MM.1S (cell line): ENCODE measurements around the gene TUBA1A.

Source experiments
- DNase-seq: peaks from one replicate; pipeline ENCODE4 v3.0.0-alpha.2; 2015
- H2AFZ ChIP-seq: fragments of 300-600 bp; sonication (generic); 2 replicates; pipeline ENCODE4 v1.6.0; 2016; ENCODE audit warnings: antibody characterized with exemption, low read length
- H3F3A ChIP-seq: fragments of 300-600 bp; sonication (generic); 2 replicates; pipeline ENCODE4 v1.6.1; 2016; ENCODE audit warnings: mild to moderate bottlenecking, antibody characterized with exemption, low read length, moderate library complexity, mixed read lengths; ENCODE audit not compliant: insufficient read depth
- H3K27ac ChIP-seq: fragments of 300-600 bp; sonication (generic); 2 replicates; pipeline ENCODE4 v1.5.1; 2016; ENCODE audit warnings: mild to moderate bottlenecking, low read length
- H3K27me3 ChIP-seq: fragments of 300-600 bp; sonication (generic); replicated peaks from 2 replicates; pipeline ENCODE4 v1.6.0; 2016; ENCODE audit warnings: low read length; ENCODE audit not compliant: insufficient read depth
- H3K36me3 ChIP-seq: fragments of 300-600 bp; sonication (generic); replicated peaks from 2 replicates; pipeline ENCODE4 v1.6.1; 2016; ENCODE audit warnings: mild to moderate bottlenecking, low read length, mixed read lengths; ENCODE audit not compliant: insufficient read depth
- H3K4me1 ChIP-seq: fragments of 300-600 bp; sonication (generic); 2 replicates; pipeline ENCODE4 v1.6.1; 2016; ENCODE audit warnings: low read length, mixed read lengths
- H3K4me2 ChIP-seq: fragments of 300-600 bp; sonication (generic); 2 replicates; pipeline ENCODE4 v1.6.0; 2016; ENCODE audit warnings: low read depth, low read length
- H3K4me3 ChIP-seq: fragments of 300-600 bp; sonication (generic); 2 replicates; pipeline ENCODE4 v1.5.1; 2016; ENCODE audit warnings: low read length, mixed read lengths
- H3K79me2 ChIP-seq: fragments of 300-600 bp; sonication (generic); 2 replicates; pipeline ENCODE4 v1.6.1; 2016; ENCODE audit warnings: mixed run types, low read length, mixed read lengths
- H3K9ac ChIP-seq: fragments of 300-600 bp; sonication (generic); 2 replicates; pipeline ENCODE4 v1.6.1; 2016; ENCODE audit warnings: low read length, mixed read lengths
- H3K9me2 ChIP-seq: fragments of 300-600 bp; sonication (generic); replicated peaks from 2 replicates; pipeline ENCODE4 v1.6.1; 2016; ENCODE audit warnings: mild to moderate bottlenecking, low read length, mixed read lengths; ENCODE audit not compliant: insufficient read depth
- H3K9me3 ChIP-seq: fragments of 300-600 bp; sonication (generic); replicated peaks from 2 replicates; pipeline ENCODE4 v1.6.1; 2016; ENCODE audit warnings: mild to moderate bottlenecking, low read length, mixed read lengths; ENCODE audit not compliant: insufficient read depth
- H4K20me1 ChIP-seq: fragments of 300-600 bp; sonication (generic); 2 replicates; pipeline ENCODE4 v1.6.1; 2016; ENCODE audit warnings: mild to moderate bottlenecking, low read length, moderate library complexity, mixed read lengths; ENCODE audit not compliant: insufficient read depth
- CTCF ChIP-seq: fragments of 300-600 bp; sonication (generic); IDR thresholded peaks from 2 replicates; pipeline ENCODE4 v1.5.1; 2016; ENCODE audit warnings: antibody characterized with exemption, low read length, mixed read lengths
- EZH2 ChIP-seq: fragments of 300-600 bp; sonication (generic); optimal IDR thresholded peaks from 2 replicates; pipeline ENCODE3; 2017; ENCODE audit warnings: low read depth, mild to moderate bottlenecking, antibody characterized with exemption, low read length, mixed read lengths
- EZH2phosphoT487 ChIP-seq: fragments of 300-600 bp; sonication (generic); IDR thresholded peaks from 2 replicates; pipeline ENCODE4 v1.6.1; 2018; ENCODE audit warnings: antibody characterized with exemption, low read length

The TUBA1A gene

GRCh38 chr12:49201595-49202295 lies 12.9 kb upstream of the TUBA1A start:
- Histone ChIP-seq H3K79me2 (no peaks in the 10 kb centered on the region), H3K9ac (no peak overlapping the region), H3K27ac (no peak overlapping the region), H3K27me3 (no peaks in the 10 kb centered on the region), H2AFZ (no peak overlapping the region), H3K36me3 (no peaks in the 10 kb centered on the region), H3K4me2 (no peak overlapping the region), H3K9me3 (no peaks in the 10 kb centered on the region), H3K9me2 (no peaks in the 10 kb centered on the region), H3F3A (no peaks in the 10 kb centered on the region), H4K20me1 (no peaks in the 10 kb centered on the region), H3K4me1 (no peaks in the 10 kb centered on the region), H3K4me3 (no peak overlapping the region)
- TF ChIP-seq CTCF (no peak), EZH2phosphoT487 (no peak), EZH2 (no peak)
- no peak for DNase-seq

GRCh38 chr12:49200919-49201594 lies 12.2 kb upstream of the TUBA1A start:
- H2AFZ ChIP-seq = no peak overlapping the region
- H3K9me2 ChIP-seq = no peaks in the 10 kb centered on the region
- no peak overlapping the region for H3K4me2 ChIP-seq
- no peak overlapping the region for H3K27ac ChIP-seq
- H3K4me1 ChIP-seq = no peaks in the 10 kb centered on the region
- H3F3A ChIP-seq = no peaks in the 10 kb centered on the region
- no peaks in the 10 kb centered on the region for H3K27me3 ChIP-seq
- H4K20me1 ChIP-seq = no peaks in the 10 kb centered on the region
- no peak overlapping the region for H3K4me3 ChIP-seq
- H3K9me3 ChIP-seq = no peaks in the 10 kb centered on the region
- H3K36me3 ChIP-seq = no peaks in the 10 kb centered on the region
- no peaks in the 10 kb centered on the region for H3K79me2 ChIP-seq
- H3K9ac ChIP-seq = no peak overlapping the region
- no peak for TF ChIP-seq CTCF
- TF ChIP-seq EZH2phosphoT487 = no peak
- TF ChIP-seq EZH2 = no peak
- DNase-seq = no peak

GRCh38 chr12:49198431-49199155 lies 9.7 kb upstream of the TUBA1A start:
- Histone ChIP-seq H3K9ac (no peak overlapping the region), H3K27me3 (no peaks in the 10 kb centered on the region), H3K4me3 (no peak overlapping the region), H3K9me3 (no peaks in the 10 kb centered on the region), H3K4me1 (no peaks in the 10 kb centered on the region), H3K4me2 (no peak overlapping the region), H2AFZ (no peak overlapping the region), H3K27ac (no peak overlapping the region), H3K36me3 (no peaks in the 10 kb centered on the region), H3K79me2 (no peaks in the 10 kb centered on the region), H3K9me2 (no peaks in the 10 kb centered on the region), H4K20me1 (no peaks in the 10 kb centered on the region), H3F3A (no peaks in the 10 kb centered on the region)
- no peak for DNase-seq
- TF ChIP-seq EZH2 (no peak), EZH2phosphoT487 (no peak), CTCF (no peak)
